Measurements from ENCODE around the gene RHAG.
"Not testable (repeated sequence)": the region's sequence is repeated elsewhere in the genome, so short reads cannot be mapped to it uniquely, and the experiment has no call there.

RHAG gene

DNA sequence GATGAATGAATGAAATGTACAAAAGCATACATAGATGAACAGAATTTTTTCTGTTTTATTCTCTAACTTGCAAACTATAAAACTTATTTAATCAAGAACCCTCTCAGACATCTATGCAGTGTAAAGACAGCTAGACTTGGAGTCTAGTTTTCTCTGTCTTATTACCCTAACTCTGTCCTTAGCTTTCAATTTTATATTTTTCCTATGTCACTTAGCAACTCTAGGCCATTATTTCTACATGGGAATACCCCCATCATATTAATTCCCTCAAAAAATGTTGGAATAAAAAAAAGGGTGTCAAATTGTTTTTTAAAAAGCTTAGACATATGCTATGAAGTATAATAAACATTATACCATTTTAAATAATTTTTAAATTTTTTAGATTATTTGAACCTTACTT, 1.2 kb downstream of the RHAG start:
- DNase-seq, result no peak

DNA sequence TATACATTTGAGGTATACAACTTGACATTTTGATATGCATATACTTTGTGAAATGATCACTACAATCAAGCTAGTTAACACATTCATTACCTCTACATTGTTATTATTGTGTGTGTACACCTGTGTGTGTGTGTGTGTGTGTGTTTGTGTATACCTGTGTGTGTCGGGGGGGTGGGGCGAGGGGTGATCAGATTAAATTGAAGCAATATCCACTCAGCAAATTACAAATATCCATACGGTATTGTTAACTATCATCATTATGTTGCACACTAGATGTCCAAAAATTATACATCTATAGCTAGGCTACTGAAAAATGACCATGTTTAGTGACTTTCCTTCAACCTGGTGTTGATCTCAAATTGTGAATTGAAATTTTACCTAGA, 1.8 kb downstream of the RHAG start:
- no peak for DNase-seq

DNA sequence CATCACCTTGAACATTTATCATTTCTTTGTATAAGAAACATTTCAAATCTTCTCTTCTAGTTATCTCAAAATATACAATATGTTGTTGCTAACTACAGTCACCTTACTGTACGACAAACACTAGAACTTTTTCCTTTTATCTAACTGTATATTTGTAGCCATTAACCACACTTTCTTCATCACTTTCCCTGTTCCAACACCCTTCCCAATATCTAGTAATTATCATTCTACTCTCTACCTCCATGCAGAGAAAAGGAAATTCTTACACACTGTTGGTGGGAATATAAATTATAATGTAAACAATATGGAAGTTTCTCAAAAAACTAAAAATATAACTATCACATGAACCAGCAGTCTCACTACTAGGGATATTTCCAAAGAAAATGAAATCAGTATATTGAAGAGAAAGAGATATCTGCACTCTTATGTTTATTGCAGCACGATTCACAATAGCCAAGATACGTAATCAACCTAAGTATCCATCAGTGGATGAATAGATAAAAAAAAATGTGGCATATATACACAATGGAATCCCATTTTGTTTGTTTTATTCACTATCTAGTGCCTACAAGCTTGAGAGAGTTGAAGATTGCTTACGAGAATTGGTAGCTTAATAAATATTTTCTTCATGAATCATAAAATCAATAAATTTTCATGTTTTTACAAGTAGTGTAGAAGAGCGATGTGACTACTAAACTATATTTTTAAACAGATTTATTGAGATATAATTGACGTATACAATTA, 2.4 kb downstream of the RHAG start:
- no peak for DNase-seq

DNA sequence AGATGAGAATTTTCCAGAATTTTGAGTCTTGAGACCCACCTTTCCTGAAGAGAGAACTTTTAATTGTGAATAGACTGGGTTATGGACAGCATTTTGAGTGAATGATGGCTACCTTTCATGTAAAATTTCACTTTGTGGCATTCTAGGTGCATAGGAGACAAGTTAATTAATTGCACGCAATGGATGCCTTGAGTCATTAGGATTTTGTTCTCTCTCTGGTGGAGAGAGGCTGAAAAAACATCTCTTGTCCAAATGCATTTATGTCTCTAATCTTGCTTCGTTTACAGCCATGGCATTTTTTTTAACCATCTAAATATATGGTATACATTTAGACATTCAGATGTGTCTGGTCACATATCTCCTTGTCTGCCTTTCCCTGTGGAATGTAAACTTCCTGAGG, 3.1 kb downstream of the RHAG start:
- DNase-seq, result no peak

DNA sequence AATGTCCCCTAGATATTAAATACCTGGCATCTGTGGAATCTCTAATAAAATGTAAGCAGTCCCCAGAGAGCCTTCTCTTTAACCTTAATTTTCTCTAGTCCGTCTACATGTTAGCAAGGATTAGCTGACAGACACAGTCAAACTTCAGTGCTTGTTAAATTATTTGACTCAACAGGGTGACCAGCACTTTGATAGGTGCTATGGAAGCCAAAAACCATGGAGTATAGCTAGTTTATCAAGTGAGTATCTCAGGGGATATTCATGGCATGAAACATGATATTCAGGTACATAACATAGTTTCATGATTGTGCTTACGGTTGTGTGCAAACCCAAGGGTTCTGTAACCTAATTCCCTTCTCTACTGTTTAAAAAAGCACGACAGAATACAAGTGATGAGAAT, 3.9 kb downstream of the RHAG start:
- no peak for DNase-seq

DNA sequence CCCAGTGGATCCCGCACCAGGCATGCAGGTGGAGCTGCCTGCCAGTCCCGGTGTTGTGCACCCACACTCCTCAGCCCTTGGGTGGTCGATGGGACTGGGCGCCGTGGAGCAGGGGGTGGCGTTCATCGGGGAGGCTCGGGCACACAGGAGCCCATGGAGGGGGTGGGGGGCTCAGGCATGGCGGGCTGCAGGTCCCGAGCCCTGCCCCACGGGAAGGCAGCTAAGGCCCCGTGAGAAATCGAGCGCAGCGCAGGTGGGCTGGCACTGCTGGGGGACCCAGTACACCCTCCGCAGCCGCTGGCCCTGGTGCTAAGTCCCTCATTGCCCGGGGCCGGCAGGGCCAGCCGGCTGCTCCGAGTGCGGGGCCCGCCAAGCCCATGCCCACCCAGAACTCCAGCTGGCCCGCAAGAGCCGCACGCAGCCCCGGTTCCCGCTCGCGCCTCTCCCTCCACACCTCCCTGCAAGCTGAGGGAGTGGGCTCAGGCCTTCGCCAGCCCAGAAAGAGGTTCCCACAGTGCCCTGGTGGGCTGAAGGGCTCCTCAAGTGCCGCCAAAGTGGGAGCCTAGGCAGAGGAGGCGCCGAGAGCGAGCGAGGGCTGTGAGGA, 7.1 kb downstream of the RHAG start:
- not testable (repeated sequence) for DNase-seq

DNA sequence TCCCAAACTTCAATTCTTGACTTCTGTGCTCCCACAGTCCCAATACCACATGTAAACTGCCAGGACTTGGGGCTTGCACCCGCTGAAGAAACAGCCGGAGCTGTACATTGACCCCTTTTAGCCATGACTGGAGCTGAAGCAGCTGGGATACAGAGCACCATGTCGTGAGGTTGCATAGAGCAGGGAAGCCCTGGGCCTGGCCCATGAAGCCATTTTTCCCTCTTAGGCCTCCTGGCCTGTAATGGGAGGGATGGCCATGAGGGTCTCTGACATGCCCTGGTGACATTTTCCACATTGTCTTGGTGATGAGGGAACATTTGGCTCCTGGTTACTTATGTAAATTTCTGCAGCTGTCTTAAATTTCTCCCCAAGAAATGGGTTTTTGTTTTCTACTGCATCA, 9.8 kb downstream of the RHAG start:
- no peak for DNase-seq

DNA sequence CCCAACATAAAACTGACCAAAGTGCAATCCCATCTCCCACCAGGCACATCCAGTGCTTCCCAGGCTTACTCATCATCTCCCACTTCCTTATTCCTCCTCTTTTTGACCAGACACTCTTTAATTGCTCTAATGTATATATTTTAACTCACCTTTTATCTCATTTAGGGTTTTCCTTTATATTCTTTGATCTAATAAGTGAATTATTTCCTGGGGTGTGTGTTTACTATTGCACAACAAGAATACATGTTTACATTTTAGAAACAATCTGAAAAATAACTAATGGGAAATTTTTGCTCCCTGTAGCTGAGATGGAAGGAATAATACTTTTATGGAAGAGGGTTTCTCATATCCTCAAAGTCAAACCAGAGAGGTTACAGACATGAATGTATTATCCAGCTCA, 18.4 kb downstream of the RHAG start:
- DNase-seq, result peak; percentile 7

DNA sequence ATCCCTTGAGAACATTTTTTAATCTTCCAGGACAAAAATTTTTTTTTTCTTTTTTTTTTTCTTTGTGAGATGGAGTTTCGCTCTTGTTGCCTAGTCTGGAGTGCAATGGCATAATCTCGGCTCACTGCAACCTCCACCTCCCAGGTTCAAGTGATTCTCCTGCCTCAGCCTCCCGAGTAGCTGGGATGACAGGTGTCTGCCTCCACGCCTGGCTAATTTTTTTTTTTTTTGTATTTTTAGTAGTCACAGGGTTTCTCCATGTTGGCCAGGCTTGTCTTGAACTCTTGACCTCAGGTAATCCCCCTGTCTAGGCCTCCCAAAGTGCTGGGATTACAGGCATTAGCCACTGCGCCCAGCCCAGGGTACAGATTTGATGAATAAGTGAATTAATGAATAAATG, 22.5 kb downstream of the RHAG start:
- DNase-seq, result not testable (repeated sequence)

DNA sequence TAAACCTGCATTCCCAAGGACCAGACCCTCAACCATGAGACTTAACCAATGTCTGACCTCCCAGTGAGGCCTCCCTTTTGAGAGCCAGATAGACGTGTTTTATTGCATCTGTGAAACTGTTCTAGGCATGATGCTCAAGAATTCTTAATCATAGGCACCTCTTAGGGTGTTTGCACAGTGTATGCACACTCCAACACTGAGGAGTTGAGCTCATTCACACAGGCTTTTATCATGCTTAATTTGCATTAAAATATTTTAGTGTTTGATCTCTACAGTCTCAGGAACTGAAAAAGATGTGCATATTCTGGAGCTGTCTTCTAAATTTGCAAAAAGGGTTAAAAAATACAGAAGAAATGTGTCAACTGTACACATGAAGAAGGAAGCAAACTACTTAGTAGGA, 27.4 kb downstream of the RHAG start:
- DNase-seq, result no peak

DNA sequence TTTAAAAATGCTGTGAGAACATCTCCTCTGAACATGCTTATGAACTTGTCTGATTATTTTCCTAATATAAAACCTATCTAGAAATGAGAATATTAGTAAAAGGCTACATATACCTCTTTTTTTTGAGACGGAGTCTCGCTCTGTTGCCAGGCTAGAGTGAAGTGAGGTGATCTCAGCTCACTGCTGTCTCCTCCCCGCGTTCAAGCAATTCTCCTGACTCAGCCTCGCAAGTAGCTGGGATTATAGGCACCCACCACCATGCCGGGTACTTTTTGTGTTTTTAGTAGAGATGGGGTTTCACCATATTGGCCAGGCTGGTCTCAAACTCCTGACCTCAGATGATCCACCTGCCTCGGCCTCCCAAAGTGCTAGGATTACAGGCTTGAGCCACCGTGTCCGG, 28.4 kb downstream of the RHAG start:
- DNase-seq, result not testable (repeated sequence)

DNA sequence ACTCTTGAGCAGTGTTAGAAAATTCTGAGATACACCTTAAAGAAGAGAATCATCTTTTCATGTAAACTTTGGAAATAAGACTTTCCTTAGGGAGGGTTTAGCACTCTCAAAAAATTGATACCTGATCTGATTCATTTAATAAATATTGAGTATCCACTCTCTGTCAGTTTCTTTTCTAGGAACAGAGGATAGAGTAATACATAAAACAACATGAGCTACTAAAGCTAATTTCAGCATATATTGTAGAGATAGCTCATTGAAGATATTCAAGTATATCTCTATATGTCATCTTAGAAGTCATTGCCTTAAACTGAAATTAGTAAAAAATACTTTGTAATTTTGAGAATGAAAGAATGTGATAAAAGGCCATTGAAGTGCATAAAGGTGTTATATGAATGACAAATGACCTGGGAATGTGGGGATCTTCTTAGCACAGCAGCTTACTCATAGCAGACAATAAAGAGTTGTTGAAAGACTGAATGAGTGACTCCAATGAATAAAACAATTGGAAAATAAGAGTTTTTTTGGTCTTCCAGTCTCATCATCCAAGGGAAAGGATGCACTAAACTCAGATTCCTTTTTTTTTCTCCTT, 29.2 kb downstream of the RHAG start:
- no peak for DNase-seq

DNA sequence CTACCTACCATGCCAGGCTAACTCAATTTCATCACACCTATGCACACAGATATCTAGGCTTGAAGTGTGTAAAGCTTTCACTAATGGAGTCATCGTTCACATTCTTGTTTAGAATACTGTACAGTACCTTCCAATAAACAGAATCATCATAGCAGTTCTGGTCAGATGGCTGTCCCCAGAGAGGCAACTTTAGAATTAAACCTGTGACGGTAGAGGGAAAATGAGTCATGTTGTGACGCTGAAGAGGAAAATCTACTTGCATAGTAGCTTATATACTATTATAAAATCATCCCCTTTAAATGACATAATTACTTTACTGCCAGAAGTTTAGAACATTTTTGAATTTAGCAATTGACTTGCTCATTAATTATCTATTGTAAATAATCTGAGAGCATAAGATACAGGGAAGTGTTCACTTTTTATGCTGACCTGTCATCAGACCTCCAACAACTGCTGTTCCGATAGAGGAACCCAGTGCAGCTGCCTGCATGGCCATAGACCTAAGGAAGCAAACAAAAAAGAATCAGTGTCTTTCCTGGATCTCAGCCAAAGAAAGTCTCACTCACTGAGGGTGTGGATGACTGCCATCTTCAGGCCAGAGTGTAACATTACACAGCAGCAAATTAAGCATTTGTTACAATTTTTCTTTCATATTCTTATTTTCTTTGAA, 29.8 kb downstream of the RHAG start:
- DNase-seq, result peak; percentile 97

DNA sequence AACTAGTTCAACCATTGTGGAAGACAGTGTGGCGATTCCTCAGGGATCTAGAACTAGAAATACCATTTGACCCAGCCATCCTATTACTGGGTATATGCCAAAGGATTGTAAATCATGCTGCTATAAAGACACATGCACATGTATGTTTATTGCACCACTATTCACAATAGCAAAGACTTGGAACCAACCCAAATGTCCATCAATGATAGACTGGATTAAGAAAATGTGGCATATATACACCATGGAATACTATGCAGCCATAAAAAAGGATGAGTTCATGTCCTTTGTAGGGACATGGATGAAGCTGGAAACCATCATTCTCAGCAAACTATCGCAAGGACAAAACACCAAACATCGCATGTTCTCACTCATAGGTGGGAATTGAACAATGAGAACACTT, 32.6 kb downstream of the RHAG start:
- not testable (repeated sequence) for DNase-seq

DNA sequence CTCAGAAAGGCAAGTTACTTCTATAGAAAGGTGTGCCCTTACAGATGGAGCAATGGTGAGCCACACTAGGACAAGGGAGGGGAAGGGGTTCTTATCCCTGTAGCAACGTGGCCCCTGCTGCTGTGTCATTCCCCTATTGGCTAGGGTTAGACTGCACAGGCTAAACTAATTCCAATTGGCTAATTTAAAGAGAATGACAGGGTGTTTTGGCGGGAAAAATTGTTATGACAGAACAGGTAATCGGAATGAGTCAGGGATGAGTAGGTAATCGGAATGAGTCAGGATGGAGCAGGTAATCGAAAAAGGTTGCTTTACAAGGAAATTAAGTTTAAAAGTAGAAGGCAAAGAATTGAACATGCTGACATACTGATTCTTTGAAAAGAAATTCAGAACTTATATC, 49.4 kb downstream of the RHAG start:
- not testable (repeated sequence) for DNase-seq

DNA sequence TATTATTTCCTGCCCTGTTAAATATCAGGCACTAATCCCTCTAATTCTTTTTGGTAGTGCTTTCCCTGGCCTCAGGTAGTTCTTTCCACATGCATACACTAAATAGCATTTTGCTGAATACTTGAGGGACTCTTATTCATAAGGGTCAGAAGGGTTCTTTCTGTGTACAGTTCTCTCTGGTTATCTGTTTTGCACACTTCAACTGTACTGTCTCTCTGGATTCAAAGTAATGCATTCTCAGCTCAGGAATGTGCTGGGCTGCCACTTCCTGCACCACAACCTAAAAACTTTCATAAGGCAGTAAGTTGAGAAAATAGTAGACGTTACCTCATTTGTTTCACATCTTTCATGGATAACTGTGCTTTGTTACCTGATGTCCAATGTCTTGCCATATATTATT, 54.1 kb downstream of the RHAG start:
- no peak for DNase-seq

DNA sequence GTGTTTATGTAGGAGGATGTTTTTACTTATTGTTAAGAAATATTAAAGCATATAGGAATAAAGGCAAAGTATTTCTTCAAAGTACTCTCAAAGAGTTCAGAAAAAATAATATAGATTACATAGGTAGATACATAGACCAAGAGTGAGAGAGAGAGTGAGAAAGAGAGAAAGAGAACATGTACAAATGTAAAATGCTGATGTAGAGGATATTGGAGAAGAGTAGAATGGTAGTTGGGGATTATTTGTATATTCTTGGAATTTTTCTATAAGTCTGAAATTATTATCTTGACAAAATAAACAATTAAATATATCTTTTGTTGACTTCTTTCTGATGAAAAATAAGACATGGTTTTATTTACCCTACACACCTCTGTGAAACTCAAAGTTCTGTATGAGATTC, 57.0 kb downstream of the RHAG start:
- DNase-seq, result no peak

DNA sequence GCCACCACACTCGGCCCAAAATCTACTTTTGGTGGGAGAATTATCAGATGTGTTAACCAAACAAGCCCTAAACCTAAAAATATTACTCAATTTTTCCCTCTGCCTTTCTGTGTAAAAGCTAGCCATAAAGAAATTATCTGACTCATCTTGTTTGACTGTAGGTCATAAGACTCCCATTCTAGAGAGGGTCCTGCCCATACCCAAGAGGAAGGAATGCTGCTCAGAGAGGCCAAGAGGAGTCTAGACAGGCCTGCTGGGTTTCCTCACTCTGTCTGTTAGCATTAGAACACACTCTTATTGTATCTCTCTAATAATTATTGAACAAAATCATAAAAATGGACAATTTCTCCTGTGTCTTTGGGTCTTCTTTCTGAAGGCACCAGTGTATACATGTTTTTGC, 60.0 kb downstream of the RHAG start:
- DNase-seq, result no peak

DNA sequence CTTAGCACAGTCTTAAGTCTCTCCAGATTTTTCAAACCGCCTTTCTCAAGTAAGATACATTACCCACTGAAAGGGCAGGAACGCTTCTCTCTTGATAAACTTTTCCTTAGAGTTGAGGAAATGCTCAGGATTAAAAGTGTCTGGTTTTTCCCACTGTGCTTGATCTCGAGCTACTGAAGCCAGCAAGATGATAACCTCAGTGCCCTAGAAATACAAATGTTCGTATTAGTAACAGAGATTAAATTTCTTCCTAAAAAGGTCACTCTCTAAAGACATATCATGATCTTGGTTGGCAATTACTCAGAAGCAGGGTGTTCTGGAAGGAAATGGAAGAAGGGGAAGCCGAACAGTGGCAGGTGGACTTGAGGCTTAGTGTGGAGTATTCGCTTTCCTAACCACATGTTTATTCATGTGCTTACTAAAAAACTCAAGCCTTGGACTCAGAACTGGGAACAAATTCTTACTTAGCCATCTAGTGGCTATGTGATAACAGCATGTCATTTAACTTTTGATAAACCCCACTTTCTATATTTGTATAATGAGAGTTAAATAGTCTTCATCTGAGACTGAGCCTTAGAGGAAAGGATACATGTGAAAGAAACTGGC, 66.1 kb downstream of the RHAG start:
- DNase-seq, result peak; percentile 35

DNA sequence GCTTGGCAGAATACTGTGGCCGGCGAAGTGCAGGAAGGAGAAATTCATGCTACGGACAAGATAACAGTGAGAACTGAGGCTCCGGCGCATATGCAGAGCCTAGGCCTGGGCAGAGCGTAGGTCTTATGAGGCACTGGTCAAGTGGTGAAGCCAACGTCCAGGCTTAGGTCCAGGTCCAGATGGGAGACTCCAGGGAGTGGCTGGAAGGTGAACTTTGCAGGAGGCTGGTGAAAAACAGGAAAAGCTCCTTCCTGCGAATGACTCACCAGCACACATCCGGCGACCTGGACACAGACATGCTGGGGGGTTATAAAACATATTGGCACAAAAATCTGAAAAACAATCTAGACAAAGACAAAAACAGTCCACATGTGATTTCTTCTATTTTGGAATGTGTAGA, 70.8 kb downstream of the RHAG start:
- peak; percentile 61 for DNase-seq

DNA sequence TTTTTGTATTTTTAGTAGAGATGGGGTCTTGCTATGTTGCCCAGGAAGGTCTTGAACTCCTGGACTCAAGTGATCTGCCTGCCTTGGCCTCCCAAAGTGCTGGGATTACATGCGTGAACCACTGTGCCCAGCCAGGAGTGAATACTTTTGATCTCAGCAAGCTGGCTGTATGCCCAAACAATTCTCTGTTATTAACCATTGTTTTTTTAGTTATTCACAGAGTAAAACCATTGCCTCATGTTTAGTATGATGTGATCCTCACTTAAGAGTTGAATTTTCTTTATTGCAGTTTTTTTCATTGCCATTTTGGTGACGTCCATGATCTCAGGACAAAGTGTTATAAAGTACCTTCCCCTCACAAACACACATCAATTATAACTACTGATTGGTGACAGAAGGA, 71.4 kb downstream of the RHAG start:
- no peak for DNase-seq

DNA sequence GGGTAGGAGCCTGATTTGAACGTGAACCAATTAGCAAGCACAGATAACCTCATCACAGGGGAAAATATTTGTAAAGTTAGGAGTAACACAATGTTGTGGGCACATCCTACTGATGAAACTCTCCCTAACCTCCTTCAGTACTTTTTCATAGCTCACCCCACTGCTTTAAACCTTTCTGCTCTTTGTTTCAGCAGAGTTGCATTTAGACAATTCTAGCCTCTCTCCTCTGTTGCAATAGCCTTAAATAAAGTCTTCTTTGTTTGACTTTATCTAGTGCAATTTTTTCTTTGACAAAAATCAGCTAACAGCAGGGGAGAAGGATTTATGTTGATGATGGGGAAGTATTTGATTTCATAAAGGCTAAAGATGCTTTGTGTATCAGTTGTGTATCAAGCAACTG, 72.1 kb downstream of the RHAG start:
- DNase-seq, result no peak

DNA sequence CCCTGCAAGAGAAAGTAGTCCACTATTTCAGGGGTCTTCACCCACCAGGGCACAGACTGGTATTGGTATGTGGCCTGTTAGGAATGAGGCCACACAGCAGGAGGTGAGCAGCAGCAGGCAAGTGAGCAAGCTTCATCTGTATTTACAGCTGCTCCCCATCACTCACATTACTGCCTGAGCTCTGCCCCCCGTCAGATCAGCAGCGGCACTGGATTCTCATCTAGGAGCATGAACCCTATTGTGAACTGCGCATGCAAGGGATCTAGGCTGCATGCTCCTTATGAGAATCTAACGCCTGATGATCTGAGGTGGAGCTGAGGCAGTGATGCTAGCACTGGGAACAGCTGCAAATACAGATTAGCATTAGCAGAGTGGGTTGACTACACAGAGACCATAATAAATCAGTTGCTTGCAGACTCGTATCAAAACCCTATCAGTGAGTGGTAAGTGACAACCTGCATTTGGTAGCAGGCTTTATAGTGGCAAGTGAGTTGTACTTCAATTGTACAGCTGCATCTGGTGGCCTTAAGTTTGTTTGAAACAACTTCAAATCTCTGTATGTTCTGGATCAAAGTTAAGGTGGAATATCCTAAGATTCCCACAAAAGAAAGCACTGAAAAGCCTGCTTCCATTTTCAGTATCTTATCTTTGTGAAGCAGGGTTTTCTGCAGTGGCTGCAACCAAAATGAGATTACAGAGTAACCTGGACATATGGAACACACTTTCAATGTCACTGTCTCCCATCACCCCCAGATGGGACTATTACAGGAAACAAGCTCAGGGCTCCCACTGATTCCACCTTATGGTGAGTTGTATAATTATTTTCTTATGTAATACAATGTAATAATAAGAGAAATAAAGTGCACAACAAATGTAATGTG, 73.4 kb downstream of the RHAG start:
- no peak for DNase-seq
